Epithelial cell of proximal tubule (primary cell): ENCODE results near the gene GSX2. TPM values are rescaled to one million over a fixed set of nuclear protein-coding genes. Genes with fewer than 3 reads are reported as not detected.

ENCODE experiments used
- DNase-seq: peaks from one replicate; pipeline ENCODE4 v3.0.0-alpha.2; 2011; ENCODE audit warnings: low read depth
- H3K4me3 ChIP-seq: 2 replicates; pipeline ENCODE4 v1.5.1; 2011; ENCODE audit warnings: low read depth, mild to moderate bottlenecking, low read length
- CTCF ChIP-seq: conservative IDR thresholded peaks from 2 replicates; pipeline ENCODE4 v1.5.1; 2012; ENCODE audit warnings: low read depth, mild to moderate bottlenecking, low read length
- total RNA-seq: library from RNA; depleted of rRNA; stranded (reverse); fragments of >200 nt; gene quantifications from 2 replicates; pipeline ENCODE4 v1.2.3, GENCODE V29; 2015

GSX2 gene
- total RNA-seq, 1 donor from 2014 or later = not detected

GRCh38 chr4:54144199-54144598, 44.2 kb downstream of the GSX2 start:
- no peak for TF ChIP-seq CTCF
- no peak overlapping the region for H3K4me3 ChIP-seq
- no peak for DNase-seq

DNA sequence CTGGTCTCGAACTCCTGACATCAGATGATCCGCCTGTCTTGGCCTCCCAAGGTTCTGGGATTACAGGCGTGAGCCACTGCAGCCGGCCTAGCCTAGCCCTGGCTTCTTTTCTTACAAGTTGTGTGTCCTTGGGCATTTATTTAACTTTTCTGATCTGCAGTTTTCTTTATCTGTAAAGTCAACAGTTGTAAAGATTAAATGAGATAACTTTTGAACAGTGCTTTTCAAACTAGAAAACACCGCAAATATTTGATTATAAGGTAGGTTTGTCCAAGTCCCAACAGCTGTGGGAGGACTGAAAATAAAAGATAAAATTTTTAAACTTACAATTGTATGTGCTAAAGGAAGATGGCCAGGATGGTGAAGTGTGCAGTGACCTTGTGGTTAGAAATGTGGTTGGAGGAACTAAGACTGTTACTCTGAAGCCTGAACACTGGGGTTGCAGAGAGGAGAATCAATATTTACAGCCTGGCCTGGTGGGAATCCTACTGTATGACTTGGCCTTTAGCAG, 44.8 kb downstream of the GSX2 start:
- no peak for TF ChIP-seq CTCF
- no peak overlapping the region for H3K4me3 ChIP-seq
- DNase-seq = no peak

GRCh38 chr4:54146139-54146538, 46.2 kb downstream of the GSX2 start:
- DNase-seq = no peak
- H3K4me3 ChIP-seq = no peak overlapping the region
- TF ChIP-seq CTCF = no peak

- no peak overlapping the region for H3K4me3 ChIP-seq
- TF ChIP-seq CTCF = no peak
- DNase-seq = no peak
These were observed 49.4 kb downstream of the GSX2 start for GRCh38 chr4:54149323-54149722.

Other genes starting within 250 kb of the GSX2 start
- 19.2 and 23.5 TPM in 2 replicates for gene CHIC2, start 35.6 kb upstream of the GSX2 start, total RNA-seq
- 1.3 TPM in 1 of 2 replicates, not detected in the other for gene PDGFRA, start 129.1 kb downstream of the GSX2 start, total RNA-seq